GM21367 (cell line): ENCODE results near the gene HDAC9.

Experiments
- ATAC-seq: cut with Tn5 transposase; IDR thresholded peaks from one replicate; pipeline ENCODE4 v1.9.1; 2021; ENCODE audit not compliant: unreplicated experiment

Gene HDAC9

DNA sequence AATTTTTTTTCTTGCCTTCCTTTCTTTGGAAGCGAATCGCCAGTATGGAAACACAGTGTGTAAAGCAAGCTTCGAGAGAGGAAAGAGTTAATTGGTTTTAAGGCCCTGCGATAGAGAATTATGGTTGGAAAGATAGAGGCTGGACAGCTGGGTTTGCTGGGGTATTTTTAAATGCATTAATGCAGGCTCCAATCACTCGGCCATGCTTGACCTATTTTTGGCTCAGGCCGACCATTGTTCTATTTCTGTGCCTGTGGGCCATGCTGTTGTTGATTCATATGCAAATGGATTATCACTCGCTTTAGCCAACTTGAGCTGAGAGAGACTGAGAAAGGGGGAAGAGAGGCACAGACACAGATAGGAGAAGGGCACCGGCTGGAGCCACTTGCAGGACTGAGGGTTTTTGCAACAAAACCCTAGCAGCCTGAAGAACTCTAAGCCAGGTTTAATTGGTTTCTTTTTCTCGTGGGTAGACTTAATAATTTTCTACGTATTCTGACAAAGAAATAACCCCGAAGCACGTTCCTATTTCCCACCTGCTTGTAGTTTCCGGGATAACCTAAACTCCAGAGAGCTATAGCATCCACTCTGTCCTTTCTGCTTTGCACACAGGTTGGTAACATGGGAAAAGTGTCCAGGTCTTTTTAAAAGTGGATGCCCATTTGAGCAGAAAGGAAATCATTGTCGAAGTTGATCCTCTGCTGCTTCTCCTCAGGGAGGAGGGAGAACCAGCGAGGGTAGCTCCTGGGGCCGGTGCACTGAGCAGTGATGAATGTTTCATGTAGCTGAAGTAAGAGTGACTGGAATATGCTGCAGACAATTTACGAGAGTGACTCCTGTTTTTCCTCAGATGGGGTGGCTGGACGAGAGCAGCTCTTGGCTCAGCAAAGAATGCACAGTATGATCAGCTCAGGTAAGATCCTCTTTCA, at the start of gene HDAC9:
HDAC9 (plus strand) TSS at position 338 of the 929 bp plus-strand sequence; CDS start at position 892, 554 bp downstream.
- peak; percentile 94 for ATAC-seq

DNA sequence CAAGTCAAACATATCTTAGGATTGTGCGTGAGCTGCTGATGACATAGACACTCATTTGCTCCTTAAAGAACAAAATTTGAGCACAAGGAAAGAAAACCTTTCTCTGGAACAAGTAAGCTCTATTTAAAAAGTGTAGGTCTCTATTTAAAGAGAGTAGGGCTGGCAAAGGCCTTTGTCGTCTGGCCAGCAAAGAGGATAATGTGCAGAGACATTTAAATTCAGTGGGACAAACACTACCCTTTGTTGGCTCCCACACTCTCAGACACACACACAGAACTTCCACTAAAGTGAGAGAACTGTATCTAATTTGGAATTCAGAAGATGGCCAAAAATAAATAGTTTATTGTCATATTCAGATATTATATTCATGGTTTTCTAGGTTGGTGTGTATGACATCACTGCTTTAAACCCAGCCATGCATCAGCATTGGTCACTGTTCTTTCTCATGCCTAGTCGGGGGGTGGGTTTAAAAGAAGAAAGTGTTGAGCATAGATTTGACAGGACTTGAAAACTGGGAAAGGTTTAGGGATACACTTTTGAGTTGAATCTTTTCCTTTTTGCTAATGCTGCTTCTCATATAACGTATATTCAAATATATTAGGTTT, 49.5 kb upstream of the HDAC9 start:
- no peak for ATAC-seq

DNA sequence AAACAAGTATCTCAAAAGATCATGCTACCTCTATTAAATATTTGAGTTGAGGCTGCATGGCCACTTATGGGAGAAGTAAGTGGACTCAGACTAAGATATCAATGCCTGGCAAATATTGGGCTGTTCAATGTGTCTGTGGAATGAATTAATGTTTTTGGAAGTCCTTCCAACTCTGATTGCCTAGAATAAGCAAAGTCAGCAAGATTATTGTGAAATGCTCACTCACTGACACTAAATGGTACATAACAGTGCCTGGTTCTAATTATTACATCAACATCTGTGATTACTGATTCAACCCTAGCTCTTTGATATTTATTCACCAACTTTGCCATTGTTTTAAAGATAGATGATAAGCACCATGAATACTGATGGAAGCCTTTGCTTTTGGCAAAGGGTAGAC, 45.5 kb upstream of the HDAC9 start:
- no peak for ATAC-seq

DNA sequence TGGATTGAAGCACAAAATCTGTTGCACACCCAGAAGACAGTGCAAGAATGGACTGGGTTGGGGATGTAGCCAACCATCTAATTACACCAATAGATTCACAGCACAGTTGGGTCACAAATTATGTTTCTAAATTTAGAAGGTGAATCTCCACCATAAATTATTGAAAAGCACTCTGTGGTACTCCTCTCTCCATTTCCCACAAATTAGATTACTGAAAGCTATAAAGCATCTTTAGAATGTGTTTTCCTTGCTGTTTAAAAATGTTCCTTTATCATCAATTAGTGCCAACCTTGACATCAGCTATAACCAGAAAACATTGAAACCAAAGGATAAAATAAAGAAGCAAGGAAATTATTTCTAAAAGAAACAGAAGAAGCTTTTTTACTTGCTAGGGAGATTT, 39.9 kb upstream of the HDAC9 start:
- ATAC-seq: no peak

DNA sequence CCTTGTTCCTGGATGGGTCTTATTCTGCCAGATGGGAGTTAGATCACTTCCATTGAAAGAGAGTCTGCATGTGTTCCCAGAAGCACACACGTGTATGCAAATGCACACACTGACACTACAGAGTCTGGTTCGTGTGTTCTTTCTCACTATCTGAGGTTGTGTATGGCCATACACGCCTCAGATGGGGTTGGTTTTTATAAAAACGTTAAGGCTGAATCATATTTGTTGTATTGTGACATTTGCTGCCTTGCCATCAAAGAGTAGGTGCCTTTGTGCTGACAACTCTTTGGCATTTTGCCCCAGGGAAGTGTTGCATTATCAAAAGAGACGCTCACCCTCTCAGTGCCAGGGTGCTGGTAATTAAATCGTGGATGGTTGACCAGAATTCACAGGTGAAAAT, 37.7 kb upstream of the HDAC9 start:
- ATAC-seq: no peak

DNA sequence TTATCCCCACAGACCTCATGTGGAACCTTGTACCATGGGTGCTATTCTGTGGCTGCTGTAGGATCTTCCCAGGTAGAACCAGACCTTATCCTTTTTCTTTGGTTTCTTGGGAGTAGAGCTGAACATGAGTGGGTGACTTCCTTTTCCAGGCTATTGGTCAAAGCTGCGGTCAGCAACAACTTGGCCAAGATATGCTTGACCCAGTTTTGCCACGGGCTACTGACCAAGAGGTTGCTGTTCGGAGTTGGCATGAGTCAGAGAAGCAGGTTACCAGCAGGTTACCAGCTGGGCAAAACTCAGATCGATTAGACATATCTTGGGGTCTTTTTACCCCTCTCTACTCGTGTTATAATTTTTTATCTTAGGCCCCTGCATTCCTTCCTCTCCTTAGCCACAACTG, 36.7 kb upstream of the HDAC9 start:
- no peak for ATAC-seq

DNA sequence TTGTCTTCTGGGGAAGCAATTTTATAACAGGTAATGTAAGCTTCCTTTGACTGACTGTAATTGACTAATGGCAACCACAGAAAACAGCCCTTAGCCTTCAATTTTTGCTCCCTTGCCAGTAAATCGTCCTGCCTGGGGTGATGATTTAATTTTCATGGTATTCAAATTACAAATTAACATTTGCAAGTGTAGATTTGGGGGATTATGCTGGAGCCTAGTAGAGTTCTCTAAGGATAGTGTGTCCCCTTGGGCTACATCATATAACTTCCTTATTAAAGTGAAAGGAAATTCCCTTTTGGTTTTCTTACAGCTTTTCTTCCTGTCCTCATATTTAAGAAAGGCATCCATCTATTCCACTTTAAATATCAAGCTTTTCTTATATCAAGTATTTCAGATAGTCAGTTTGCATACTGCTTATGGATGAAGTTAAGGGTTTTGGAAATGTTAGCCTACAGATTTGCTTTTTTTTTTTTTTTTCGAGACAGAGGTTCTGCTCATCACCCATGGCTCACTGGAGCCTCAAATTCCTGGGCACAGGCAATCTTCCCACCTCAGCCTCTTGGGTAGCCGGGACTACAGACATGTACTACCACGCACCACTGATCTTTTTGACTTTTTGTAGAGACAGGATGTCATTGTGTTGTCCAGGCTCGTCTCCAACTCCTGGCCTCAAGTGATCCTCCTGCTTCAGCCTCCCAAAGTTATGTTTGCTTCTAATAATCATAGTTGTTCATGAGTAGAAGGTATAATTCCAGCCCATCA, 35.9 kb upstream of the HDAC9 start:
- no peak for ATAC-seq

DNA sequence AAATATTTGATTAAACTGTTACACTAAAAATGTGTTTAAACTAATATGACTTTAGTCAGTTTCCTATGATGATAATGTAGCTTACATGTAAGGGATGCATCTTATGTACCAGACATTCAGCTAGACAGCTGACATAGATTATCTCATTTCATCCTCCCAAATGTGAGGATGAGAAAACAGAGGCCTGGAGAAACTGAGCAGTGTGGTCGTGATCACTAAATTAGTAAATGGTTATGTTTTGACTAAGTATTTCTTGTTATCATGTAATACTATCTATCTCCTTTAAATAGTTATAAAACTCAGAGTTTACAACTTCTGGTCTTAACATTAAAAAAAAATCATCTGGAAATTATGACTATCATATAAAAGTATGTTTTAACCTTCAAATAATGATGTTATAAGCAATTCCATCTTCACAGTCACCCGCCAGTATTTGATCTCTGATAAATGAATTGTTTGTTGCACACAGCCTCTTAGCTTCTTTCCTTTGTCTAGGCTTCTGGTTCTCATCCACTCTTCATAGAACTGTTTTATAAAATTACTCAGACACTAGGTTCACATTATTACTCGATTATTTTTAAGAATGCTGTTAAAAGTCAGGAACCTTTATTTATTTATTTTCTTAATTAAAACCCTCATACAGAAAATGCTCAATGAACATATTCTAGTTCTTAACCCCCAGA, 33.6 kb upstream of the HDAC9 start:
- no peak for ATAC-seq

DNA sequence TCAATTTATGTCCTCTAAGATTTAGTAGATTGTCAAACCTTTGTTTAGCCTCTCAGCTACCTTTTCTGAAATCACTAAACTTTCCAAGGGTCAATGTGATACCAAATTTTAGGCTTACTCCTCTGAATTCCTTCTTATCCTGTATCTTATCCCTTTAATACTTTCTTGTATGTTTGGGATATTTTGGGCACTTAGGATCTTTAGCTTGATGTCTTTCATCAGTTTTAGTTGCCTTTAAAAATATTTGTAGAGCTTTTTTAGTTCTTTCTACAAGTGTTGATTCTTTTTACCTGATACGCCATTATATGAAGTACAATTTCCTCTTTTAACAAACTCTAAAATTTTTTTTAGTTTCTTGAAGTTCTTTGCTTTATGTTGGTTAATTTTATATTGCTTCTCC, 30.7 kb upstream of the HDAC9 start:
- ATAC-seq: no peak

DNA sequence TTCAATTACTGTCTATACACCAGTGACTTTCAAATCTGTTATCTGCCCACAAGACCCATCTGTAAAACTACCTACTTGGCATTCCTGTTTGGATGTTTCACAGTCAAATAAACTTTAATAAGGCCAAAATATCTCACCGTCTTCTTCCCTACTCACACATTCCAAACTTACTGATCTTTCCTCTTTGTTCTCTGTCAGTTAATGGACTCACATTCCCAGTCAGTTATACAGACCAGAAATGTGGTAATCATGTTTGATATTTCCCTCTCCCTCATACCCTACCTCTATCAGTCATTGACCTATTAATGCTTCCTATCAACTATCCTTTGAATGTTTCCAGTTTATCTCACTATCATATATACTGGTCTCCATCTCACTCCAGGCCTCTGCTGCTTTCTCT, 28.5 kb upstream of the HDAC9 start:
- ATAC-seq: no peak

DNA sequence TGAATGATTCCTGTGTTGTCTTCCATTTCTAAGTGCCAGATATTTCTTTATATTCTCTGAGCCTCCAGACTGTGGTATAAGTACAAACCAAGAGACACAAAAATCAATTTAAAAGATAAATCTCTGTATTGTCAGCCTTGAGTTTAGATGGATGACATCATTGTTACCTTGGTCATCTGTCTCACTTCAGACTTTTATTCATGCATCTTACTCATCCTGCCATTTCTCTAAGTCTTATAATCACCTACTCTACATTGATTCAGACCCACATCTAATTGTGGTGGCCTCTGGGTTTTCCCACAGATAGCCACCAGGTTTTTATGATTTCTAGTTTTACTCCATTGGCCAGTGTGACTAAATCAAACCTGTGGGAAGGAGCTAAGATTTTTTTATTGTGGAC, 26.8 kb upstream of the HDAC9 start:
- ATAC-seq: no peak

DNA sequence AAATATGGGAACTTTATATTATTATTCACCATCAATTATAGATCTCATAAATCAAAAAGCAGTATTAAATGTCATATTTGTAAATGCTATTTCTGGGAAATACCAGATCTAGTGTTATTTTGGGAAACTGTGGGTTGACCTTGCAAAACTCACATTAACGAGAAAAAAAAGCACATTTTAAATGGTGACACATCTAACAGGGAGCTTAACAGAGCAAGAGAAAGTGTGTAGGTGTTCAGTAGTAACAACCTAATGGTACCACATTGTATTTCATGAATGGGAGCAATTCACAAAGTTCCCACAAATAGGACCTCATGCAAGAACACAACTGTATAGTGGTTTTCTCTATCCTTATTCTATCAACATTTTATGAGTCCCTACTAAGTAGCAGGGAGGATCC, 26.2 kb upstream of the HDAC9 start:
- no peak for ATAC-seq

DNA sequence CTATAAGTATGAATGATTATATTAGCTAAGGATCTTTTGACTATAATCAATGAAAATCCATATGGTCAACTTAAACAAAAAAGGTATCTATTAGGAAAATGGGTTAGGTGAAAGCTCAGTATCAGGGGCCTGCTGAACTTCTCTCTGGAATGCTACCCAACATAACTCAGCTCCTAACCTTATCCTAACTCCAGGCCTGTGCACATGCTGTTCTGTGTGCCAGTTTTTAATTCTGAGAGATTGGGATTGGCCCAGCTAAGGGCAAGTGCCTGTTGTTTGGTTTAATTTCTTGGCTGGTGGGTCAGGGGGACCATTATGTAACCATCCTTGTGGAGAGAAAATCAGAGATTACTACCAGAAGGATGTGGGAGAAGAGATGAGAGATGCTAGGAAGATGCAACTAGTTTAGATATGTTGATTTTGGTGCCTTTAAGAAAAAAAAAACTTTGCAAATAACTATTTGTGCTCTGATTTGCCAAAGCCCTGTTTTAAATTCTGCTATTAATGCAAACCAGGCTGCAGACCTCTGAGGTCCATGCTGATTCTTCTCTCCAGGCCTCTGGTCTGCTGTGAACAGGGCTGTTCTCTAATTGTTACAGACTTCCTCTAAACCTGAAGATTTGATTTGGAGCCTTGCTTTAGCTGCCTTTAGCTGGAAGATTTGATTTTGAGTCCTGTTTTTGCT, 23.9 kb upstream of the HDAC9 start:
- no peak for ATAC-seq

DNA sequence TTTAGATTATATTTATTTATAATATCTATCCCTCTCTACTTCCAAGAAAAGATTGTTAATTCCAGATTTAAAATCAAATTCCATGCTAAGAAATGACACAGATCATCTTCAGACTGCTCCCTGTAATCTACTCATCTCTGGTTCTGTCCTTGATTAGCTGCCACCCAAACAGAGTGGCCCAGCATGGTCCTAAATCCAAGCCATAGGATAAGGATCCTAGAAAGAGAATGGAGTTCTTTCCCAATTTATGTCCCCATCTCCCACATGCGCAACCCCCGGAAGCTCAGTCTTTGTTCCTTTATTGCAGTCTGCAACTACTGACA, 23.4 kb upstream of the HDAC9 start:
- ATAC-seq: no peak

DNA sequence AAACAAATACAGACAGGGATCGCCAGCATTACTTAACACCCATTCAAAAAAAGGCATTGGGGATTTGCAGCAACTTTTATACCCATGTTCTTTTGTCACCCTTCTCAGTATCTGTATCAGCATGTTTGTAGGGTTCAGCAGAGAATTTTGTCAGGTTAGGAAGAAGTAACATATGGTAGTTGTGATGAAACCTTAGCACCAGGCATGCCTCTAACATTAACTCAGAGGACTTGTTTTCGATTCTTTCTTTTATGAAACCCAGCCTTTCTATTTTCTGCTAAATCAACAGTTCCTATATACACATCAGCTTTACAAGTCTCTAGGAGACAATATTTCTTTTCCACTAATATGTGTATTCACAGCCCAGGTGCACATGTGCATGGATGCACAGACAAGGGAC, 22.4 kb upstream of the HDAC9 start:
- no peak for ATAC-seq

DNA sequence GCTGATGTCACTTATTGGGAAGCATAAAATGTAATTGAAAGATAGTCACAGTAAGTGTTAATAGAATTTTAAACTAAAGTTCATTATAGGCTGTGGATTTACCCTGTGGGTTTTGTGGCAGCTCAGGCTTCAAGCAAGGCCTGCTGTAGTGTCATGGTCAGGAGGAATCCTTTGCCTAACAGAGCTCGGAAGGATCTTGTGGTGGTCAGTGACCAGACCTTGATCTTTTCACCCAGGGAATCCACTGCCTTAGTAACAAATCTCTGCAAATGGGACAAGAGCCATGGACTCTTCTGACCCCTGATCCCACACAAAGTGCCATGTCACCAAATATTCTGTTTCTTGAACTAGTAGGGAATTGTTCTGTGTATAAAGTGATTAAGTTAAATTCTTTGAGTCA, 20.6 kb upstream of the HDAC9 start:
- no peak for ATAC-seq

DNA sequence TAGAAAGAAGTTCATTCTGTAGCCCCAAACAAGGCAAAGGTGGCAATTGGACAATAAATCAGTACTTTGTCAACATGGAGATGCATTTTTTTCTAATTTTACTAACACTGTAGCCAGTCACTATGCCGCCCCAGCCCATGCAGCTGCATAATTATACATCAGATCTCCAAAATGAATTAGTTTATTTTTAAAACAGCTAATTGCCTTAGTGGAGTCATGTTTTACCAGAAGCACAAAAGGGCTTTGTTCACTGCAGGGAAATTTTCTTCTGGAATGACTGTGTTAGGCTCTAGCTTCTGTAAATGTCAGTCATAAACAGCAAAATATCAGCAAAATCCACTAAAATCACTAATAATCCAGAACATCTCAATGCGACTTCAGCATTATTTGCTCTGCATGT, 20.1 kb upstream of the HDAC9 start:
- no peak for ATAC-seq

DNA sequence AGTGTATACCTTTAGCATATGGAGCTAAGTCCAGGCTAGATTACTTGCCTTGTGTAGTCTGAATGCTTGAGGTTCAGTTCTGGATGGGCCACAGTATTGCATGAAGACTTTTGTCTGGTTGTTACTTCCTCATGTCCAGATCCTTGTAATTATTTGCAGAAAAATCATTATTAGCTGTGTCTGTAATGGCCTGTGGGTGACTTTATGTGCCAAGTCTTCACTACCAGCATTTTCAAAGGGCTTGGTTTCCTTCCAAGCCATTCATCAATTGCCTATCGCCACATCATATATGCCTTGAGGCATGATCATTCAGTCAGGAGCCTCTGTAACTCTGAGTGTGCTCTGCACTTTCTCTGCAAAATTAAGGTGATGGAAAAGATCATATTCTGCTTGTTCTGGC, 13.8 kb upstream of the HDAC9 start:
- ATAC-seq: no peak

DNA sequence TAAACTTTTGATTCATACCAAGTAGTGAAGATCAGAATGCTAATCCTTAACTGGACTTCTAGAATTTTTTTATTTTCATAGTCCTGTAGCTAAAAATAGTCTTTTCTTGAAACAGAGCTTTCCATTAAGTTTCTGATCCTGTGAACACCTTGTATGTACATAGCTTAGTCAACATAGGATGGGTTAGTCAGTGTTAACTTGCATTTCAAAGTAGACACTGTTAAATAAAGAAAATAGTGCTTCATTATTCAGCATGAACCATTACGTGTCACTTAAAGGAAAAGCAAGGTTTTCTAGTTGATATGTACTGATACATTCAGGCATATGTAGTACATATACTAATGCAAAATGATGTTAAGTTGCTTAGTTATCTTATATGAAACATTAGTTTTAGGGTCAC, 7.5 kb upstream of the HDAC9 start:
- no peak for ATAC-seq

DNA sequence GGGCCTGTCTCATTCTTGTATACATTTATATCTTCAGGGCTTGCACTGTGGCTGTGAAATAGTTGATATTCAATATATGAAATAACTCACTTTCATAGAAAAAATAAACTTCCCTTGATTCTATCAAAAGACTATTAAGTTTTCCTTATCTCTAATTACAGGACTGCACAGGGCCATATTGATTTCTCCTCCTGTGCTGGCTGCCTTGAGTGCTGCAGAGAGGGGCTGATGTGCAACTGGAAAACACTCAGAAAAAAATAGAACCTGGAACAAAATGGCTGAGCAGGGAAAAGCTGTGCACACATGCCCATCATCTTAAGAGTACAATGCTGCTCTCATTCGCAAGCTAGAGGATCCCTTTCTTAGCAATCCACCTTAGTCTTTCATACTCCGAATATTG, 5.9 kb upstream of the HDAC9 start:
- no peak for ATAC-seq

DNA sequence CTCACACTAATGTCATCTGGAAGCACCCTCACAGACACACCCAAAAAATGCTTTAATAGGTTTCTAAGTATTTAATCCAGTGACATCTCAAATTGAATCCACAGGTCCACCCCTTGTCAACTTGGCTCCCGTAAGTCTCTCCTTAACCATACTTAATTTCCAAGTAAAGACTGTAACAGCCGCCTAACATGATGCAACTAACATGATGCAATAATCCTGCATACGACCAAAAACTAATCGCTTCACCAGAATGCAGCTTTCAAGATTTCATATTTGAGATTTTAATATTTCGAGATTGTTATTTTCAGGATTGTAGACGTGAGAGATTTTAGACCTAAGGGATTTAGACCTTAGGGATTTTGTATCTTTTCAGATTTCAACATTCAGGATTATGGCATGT, 3.7 kb upstream of the HDAC9 start:
- no peak for ATAC-seq
